Osteoblast (primary cell): Measurements from ENCODE around the gene NR1H4. TPM values are rescaled to one million over a fixed set of nuclear protein-coding genes. Genes with fewer than 3 reads are reported as not detected.
"Not testable (repeated sequence)": the region's sequence is repeated elsewhere in the genome, so short reads cannot be mapped to it uniquely, and the experiment has no call there.

Source experiments
- DNase-seq: peaks from one replicate; pipeline ENCODE4 v3.0.0; 2011; ENCODE audit warnings: low spot score, mixed read lengths; ENCODE audit not compliant: insufficient read length; ENCODE audit errors: missing footprints
- H2AFZ ChIP-seq: 2 replicates; pipeline ENCODE4 v1.6.0; 2011; ENCODE audit warnings: mild to moderate bottlenecking, low read length
- H3K27ac ChIP-seq: 2 replicates; pipeline ENCODE4 v1.5.1; 2011; ENCODE audit warnings: mild to moderate bottlenecking, low read depth, low read length, moderate library complexity
- H3K27me3 ChIP-seq: 2 replicates; pipeline ENCODE4 v1.6.0; 2012; ENCODE audit warnings: mild to moderate bottlenecking, control low read depth, inconsistent platforms, low read length, moderate library complexity; ENCODE audit not compliant: insufficient read depth
- H3K36me3 ChIP-seq: 2 replicates; pipeline ENCODE4 v1.5.1; 2011; ENCODE audit warnings: mild to moderate bottlenecking, low read length, control low read depth, moderate library complexity; ENCODE audit not compliant: insufficient read depth
- H3K4me1 ChIP-seq: 2 replicates; pipeline ENCODE4 v1.5.1; 2011; ENCODE audit warnings: mild to moderate bottlenecking, low read length, control low read depth, moderate library complexity; ENCODE audit not compliant: insufficient read depth
- H3K4me2 ChIP-seq: 2 replicates; pipeline ENCODE4 v1.6.0; 2011; ENCODE audit warnings: mild to moderate bottlenecking, low read length; ENCODE audit not compliant: insufficient read depth
- H3K4me3 ChIP-seq: fragments of 200-600 bp; sonication (generic); 3 replicates; pipeline ENCODE4 v1.5.1; 2012; ENCODE audit warnings: mild to moderate bottlenecking, low read length, inconsistent platforms; ENCODE audit not compliant: insufficient read depth
- H3K79me2 ChIP-seq: 2 replicates; pipeline ENCODE4 v1.6.0; 2012; ENCODE audit warnings: mild to moderate bottlenecking, low read length, control low read depth, inconsistent platforms; ENCODE audit not compliant: insufficient read depth
- H3K9me3 ChIP-seq: 2 replicates; pipeline ENCODE4 v1.5.1; 2011; ENCODE audit warnings: low read depth, low read length, control low read depth
- H4K20me1 ChIP-seq: 2 replicates; pipeline ENCODE4 v1.6.0; 2012; ENCODE audit warnings: mild to moderate bottlenecking, low read length, control low read depth; ENCODE audit not compliant: insufficient read depth
- total RNA-seq: library from RNA; depleted of rRNA; stranded (reverse); fragments of >200 nt; gene quantifications from 2 replicates; pipeline ENCODE4 v1.2.3, GENCODE V29; 2012
- TF ChIP-seq, protein P1 (sequence below): IDR thresholded peaks from 2 replicates; pipeline ENCODE4 v1.5.1; 2011; ENCODE audit warnings: mild to moderate bottlenecking, low read depth, low read length, moderate library complexity; ENCODE audit errors: extremely low read depth

NR1H4 gene
- total RNA-seq, 1 donor, result not detected

DNA sequence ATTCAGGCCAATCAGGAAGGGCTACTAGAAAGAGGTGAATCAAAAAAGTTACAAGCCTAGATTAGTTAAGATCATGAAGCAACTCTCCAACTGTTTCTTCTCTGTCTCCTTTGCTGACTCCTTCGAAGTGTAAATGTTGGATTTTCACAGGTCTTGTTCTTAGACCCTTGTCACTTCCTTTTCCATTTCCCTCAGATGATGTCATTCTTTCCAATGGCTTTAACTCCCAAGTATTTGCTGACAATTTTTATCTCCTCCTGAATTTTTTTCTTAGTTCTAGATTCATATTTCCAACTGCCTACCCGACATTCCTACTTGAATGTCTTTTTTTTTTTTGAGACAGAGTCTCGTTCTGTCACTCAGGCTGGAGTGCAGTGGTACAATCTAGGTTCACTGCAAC lies 110.6 kb downstream of the NR1H4 start:
- no peak overlapping the region for H3K4me2 ChIP-seq

DNA sequence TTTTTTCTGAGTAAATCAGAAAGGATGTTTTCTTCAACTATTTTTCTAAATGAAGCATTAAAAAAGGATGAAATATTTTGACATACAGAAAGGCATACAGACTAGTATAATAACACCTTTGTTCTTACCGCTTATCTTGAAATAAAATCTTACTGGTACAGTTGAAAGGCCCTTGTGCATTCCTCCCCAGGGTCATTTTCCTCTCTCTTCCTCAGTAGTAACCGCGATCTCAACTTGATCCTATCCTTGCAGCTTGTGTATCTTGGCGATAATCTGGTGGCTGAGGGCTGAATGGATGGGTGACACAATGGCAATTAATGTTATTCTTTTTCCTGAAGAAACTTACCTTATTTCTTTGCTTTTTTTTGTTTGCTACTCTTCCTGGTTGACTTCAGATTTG lies 118.3 kb downstream of the NR1H4 start:
- Histone ChIP-seq H3K9me3 (no peaks in the 10 kb centered on the region), H4K20me1 (no peaks in the 10 kb centered on the region), H3K27me3 (no peaks in the 10 kb centered on the region), H2AFZ (peak overlapping the region; percentile 11), H3K4me1 (peaks cover 4% of the 10 kb centered on the region), H3K4me2 (no peak overlapping the region), H3K4me3 (no peak overlapping the region), H3K79me2 (peaks cover 69% of the 10 kb centered on the region), H3K36me3 (no peaks in the 10 kb centered on the region), H3K27ac (no peak overlapping the region)
- no peak for DNase-seq
- TF ChIP-seq, protein P1, sequence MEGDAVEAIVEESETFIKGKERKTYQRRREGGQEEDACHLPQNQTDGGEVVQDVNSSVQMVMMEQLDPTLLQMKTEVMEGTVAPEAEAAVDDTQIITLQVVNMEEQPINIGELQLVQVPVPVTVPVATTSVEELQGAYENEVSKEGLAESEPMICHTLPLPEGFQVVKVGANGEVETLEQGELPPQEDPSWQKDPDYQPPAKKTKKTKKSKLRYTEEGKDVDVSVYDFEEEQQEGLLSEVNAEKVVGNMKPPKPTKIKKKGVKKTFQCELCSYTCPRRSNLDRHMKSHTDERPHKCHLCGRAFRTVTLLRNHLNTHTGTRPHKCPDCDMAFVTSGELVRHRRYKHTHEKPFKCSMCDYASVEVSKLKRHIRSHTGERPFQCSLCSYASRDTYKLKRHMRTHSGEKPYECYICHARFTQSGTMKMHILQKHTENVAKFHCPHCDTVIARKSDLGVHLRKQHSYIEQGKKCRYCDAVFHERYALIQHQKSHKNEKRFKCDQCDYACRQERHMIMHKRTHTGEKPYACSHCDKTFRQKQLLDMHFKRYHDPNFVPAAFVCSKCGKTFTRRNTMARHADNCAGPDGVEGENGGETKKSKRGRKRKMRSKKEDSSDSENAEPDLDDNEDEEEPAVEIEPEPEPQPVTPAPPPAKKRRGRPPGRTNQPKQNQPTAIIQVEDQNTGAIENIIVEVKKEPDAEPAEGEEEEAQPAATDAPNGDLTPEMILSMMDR, result no peak

More for the DNA sequence above, 110.6 kb downstream of the NR1H4 start:
- no peak for DNase-seq
- H3K9me3 ChIP-seq, result no peaks in the 10 kb centered on the region
- H2AFZ ChIP-seq, result no peak overlapping the region
- H4K20me1 ChIP-seq, result no peaks in the 10 kb centered on the region
- H3K36me3 ChIP-seq, result no peaks in the 10 kb centered on the region
- H3K27ac ChIP-seq, result no peak overlapping the region
- H3K4me3 ChIP-seq, result no peak overlapping the region
- TF ChIP-seq, protein P1, result no peak
- no peaks in the 10 kb centered on the region for H3K27me3 ChIP-seq
- peaks cover 86% of the 10 kb centered on the region for H3K79me2 ChIP-seq
- no peaks in the 10 kb centered on the region for H3K4me1 ChIP-seq

DNA sequence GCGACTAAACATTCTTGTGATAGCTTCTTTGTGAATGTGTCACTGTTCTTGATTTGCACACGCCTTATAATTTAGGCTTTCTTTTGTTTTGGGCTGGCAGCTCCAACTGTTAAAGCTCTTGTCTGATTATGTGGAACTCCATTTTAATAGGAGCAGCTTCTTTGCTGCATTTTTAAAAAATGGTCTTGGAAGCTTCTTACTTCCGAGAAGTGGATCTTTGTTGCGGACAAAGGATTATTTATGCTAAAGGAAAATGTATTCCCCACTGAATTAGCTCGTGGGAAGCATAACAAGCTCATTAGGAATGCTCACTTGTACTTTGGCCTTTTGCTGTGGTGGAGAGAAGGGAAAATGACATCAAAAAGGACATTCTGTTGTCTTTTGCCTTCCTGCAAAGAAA lies 119.8 kb downstream of the NR1H4 start:
- no peaks in the 10 kb centered on the region for H3K9me3 ChIP-seq
- H3K4me1 ChIP-seq, result peaks cover 4% of the 10 kb centered on the region
- H3K27ac ChIP-seq, result peak overlapping the region; percentile 52
- H4K20me1 ChIP-seq, result no peaks in the 10 kb centered on the region
- peak overlapping the region; percentile 81 for H3K4me2 ChIP-seq
- no peaks in the 10 kb centered on the region for H3K36me3 ChIP-seq
- H3K27me3 ChIP-seq, result no peaks in the 10 kb centered on the region
- TF ChIP-seq, protein P1, result no peak
- H2AFZ ChIP-seq, result peak overlapping the region; percentile 74
- peaks cover 66% of the 10 kb centered on the region for H3K79me2 ChIP-seq
- H3K4me3 ChIP-seq, result peak overlapping the region; percentile 60
- DNase-seq, result no peak

DNA sequence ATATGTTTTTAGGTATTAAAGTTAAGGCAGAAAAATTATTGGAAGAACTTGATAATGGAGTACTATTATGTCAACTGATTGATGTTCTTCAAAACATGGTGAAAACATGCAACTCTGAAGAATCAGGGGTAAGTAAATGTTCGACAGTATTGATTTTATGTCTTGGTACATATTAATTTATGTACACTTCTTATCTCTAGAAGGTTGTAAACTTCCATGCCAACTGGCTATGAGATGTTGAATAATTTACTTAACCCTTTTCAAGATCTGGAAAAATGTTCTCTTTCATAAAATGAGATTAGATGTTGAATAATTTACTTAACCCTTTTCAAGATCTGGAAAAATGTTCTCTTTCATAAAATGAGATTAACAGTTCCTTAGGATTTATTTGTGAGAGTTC lies 128.0 kb downstream of the NR1H4 start:
- H3K4me1 ChIP-seq, result no peaks in the 10 kb centered on the region
- TF ChIP-seq, protein P1, result no peak
- H3K36me3 ChIP-seq, result no peaks in the 10 kb centered on the region
- H3K79me2 ChIP-seq, result peaks cover 37% of the 10 kb centered on the region
- H3K27me3 ChIP-seq, result no peaks in the 10 kb centered on the region
- no peak overlapping the region for H3K4me2 ChIP-seq
- no peak overlapping the region for H3K4me3 ChIP-seq
- no peak overlapping the region for H2AFZ ChIP-seq
- H3K9me3 ChIP-seq, result no peaks in the 10 kb centered on the region
- no peak for DNase-seq
- H4K20me1 ChIP-seq, result no peaks in the 10 kb centered on the region
- no peak overlapping the region for H3K27ac ChIP-seq

DNA sequence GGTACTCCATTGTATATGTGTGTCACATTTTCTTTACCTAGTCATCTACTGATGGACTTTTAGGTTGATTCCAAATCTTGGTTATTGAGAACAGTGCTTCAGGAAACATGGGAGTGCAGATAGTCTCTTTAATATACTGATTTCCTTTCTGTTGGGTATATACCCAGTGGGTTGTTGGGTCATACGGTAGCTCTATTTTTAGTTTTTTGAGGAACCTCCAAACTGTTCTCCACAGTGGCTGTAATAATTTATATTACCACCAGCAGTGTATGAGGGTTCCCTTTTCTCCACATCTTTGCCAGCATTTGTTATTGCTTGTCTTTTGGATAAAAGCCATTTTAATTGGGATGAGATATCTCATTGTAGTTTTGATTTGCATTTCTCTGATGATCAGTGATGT lies 129.3 kb downstream of the NR1H4 start:
- Histone ChIP-seq H3K79me2 (peaks cover 38% of the 10 kb centered on the region), H2AFZ (peak overlapping the region; percentile 25)
- not testable (repeated sequence) for H3K27me3 ChIP-seq, H3K4me2 ChIP-seq, H4K20me1 ChIP-seq, H3K9me3 ChIP-seq, DNase-seq, H3K4me1 ChIP-seq, H3K4me3 ChIP-seq, H3K27ac ChIP-seq, H3K36me3 ChIP-seq
